Body of pancreas (tissue), 4 donors: ENCODE data around the gene PTX4. TPM values are rescaled to one million over a fixed set of nuclear protein-coding genes. Genes with fewer than 3 reads are reported as not detected.

Source experiments
- ATAC-seq: fragments of 150-250 bp; one replicate; pipeline ENCODE4 v1.9.1; 2016
- DNase-seq, 4 donors: peaks; one replicate each; pipeline ENCODE4 v3.0.0-alpha.2; 2019
- H3K27ac ChIP-seq, 4 donors: fragments of 200-600 bp; sonication (generic); 1 replicate in 3 of 4; 2 replicates in 1 of 4; pipeline versions ENCODE4 v1.5.1 to v1.6.1; 2016 to 2019; ENCODE audit warnings: mild to moderate bottlenecking in 1 of 4, mixed read lengths in 1 of 4, moderate library complexity in 1 of 4
- H3K27me3 ChIP-seq, 2 donors: fragments of 200-600 bp; sonication (generic); one replicate each; pipeline ENCODE4 v1.6.0; 2016; ENCODE audit warnings: mild to moderate bottlenecking in 1 of 2
- H3K36me3 ChIP-seq, 2 donors: fragments of 200-600 bp; sonication (generic); replicated peaks in 1 of 2; 2 replicates each; pipeline ENCODE4 v1.5.1; 2016; ENCODE audit warnings: low read depth in 2 of 2; ENCODE audit not compliant: insufficient read depth in 1 of 2
- H3K4me1 ChIP-seq: fragments of 200-600 bp; sonication (generic); one replicate; pipeline ENCODE4 v1.6.0; 2016
- H3K4me3 ChIP-seq, 2 donors: fragments of 200-600 bp; sonication (generic); 1 replicate in 1 of 2; 2 replicates in 1 of 2; pipeline ENCODE4 v1.5.1; 2016 to 2019
- H3K9me3 ChIP-seq, 3 donors: fragments of 200-600 bp; sonication (generic); 1 replicate in 2 of 3; 2 replicates in 1 of 3; pipeline ENCODE4 v1.5.1; 2016
- CTCF ChIP-seq, 7 experiments: fragments of 450-650 bp in 4 of 7; fragments of 200-600 bp in 3 of 7; sonication (generic) in 3 of 7; IDR thresholded peaks; one replicate each; pipeline ENCODE4 v1.5.1; 2016 to 2019; ENCODE audit warnings: antibody characterized with exemption in 7 of 7
- POLR2A ChIP-seq, 3 donors: fragments of 450-650 bp; IDR thresholded peaks; one replicate each; pipeline ENCODE4 v1.6.1; 2016; ENCODE audit warnings: antibody characterized with exemption in 3 of 3, mild to moderate bottlenecking in 2 of 3
- WGBS, 2 donors: methylation state at CpG; one replicate each; pipeline ENCODE4 v1.1.5; 2017; 5-methylcytosine and 5-hydroxymethylcytosine counted together
- intact Hi-C: fragments of 100-400 bp; cut with DNase I; formaldehyde crosslinking; loops from one replicate; pipeline ENCODE4 v1.15.1; 2023
- total RNA-seq, 2 donors: library from RNA; depleted of rRNA; stranded (reverse); fragments of >200 nt; gene quantifications; one replicate each; pipeline ENCODE4 v1.1.0, GENCODE V29; 2016

The PTX4 gene
- total RNA-seq, 2 donors from 2014 or later: not detected

GRCh38 chr16:1532081-1532760 is 43.5 kb upstream of the PTX4 start:
- Histone ChIP-seq H3K27ac (peak overlapping the region; percentile 39 to 78 (median 62)), H3K9me3 (no peaks in the 10 kb centered on the region), H3K4me3 (no peak overlapping the region), H3K27me3 (no peaks in the 10 kb centered on the region), H3K36me3 (no peaks in the 10 kb centered on the region), H3K4me1 (peaks cover 19% of the 10 kb centered on the region)
- WGBS, 2 donors: 76 to 79% methylated on average over 17 to 28 of the region's 28 CpGs
- TF ChIP-seq POLR2A (IDR thresholded peaks at IDR 0.05) (no peak), CTCF (IDR thresholded peaks at IDR 0.05) (no peak)
- DNase-seq (peak in 3 of 4 donors; percentile 52 to 59 (median 58)), ATAC-seq (peak; percentile 36)
- intact Hi-C loops: no loop called here

GRCh38 chr16:1531638-1531910 is 42.8 kb upstream of the PTX4 start:
- Histone ChIP-seq H3K4me1 (peaks cover 19% of the 10 kb centered on the region), H3K9me3 (no peaks in the 10 kb centered on the region), H3K36me3 (no peaks in the 10 kb centered on the region), H3K27me3 (no peaks in the 10 kb centered on the region), H3K27ac (peak overlapping the region; percentile 34 to 78 (median 54)), H3K4me3 (no peak overlapping the region)
- no peak for ATAC-seq
- intact Hi-C loops: no loop called here
- TF ChIP-seq CTCF (IDR thresholded peaks at IDR 0.05): no peak
- no peak for TF ChIP-seq POLR2A (IDR thresholded peaks at IDR 0.05)
- DNase-seq: no peak
- 84 to 87% methylated on average over 14 of the region's 14 CpGs for WGBS, 2 donors

GRCh38 chr16:1530883-1531637 is 42.3 kb upstream of the PTX4 start:
- peak in 3 of 4 donors; percentile 32 to 63 (median 47) for DNase-seq
- intact Hi-C loops: no loop called here
- 87 to 89% methylated on average over 22 to 33 of the region's 35 CpGs for WGBS, 2 donors
- Histone ChIP-seq H3K27ac (peak overlapping the region; percentile 34 to 78 (median 54)), H3K27me3 (no peaks in the 10 kb centered on the region), H3K9me3 (no peaks in the 10 kb centered on the region), H3K4me1 (peaks cover 19% of the 10 kb centered on the region), H3K4me3 (no peak overlapping the region), H3K36me3 (no peaks in the 10 kb centered on the region)
- ATAC-seq: peak; percentile 28
- TF ChIP-seq POLR2A (IDR thresholded peaks at IDR 0.05) (peak; percentile 3 to 45 (median 39)), CTCF (IDR thresholded peaks at IDR 0.05) (no peak)

- Histone ChIP-seq H3K4me3 (no peak overlapping the region), H3K4me1 (peaks cover 19% of the 10 kb centered on the region), H3K36me3 (no peaks in the 10 kb centered on the region), H3K27me3 (no peaks in the 10 kb centered on the region), H3K27ac (peak overlapping the region in 2 of 4 donors; percentile 62 to 78), H3K9me3 (no peaks in the 10 kb centered on the region)
- DNase-seq: no peak
- no peak for TF ChIP-seq POLR2A (IDR thresholded peaks at IDR 0.05)
- no peak for TF ChIP-seq CTCF (IDR thresholded peaks at IDR 0.05)
- intact Hi-C loops: no loop called here
- 83 to 90% methylated on average over 11 to 25 of the region's 27 CpGs for WGBS, 2 donors
- no peak for ATAC-seq
Observed at GRCh38 chr16:1530349-1530882, 41.7 kb upstream of the PTX4 start.
